Inflammatory macrophage treated with lipopolysaccharide for 4 hours (primary cell): ENCODE measurements around the gene TOPBP1.
"Not testable (repeated sequence)": the region's sequence is repeated elsewhere in the genome, so short reads cannot be mapped to it uniquely, and the experiment has no call there.

ENCODE experiments used
- DNase-seq: peaks from one replicate; pipeline ENCODE4 v3.0.0-alpha.2; 2020

Gene TOPBP1

GRCh38 chr3:133568294-133569014, 93.3 kb downstream of the TOPBP1 start:
- peak; percentile 51 for DNase-seq

- no peak for DNase-seq
These were observed 97.9 kb downstream of the TOPBP1 start for GRCh38 chr3:133563816-133564215.

- DNase-seq: no peak
These were observed 98.6 kb downstream of the TOPBP1 start for GRCh38 chr3:133563186-133563591.

GRCh38 chr3:133562376-133562775, 99.4 kb downstream of the TOPBP1 start:
- DNase-seq: no peak

- peak; percentile 43 for DNase-seq
These were observed 100.1 kb downstream of the TOPBP1 start for GRCh38 chr3:133561679-133562078.

- not testable (repeated sequence) for DNase-seq
These were observed 110.2 kb downstream of the TOPBP1 start for GRCh38 chr3:133551589-133551988.
